ENCODE measurements around the gene SPTBN1. TPM values are rescaled to one million over a fixed set of nuclear protein-coding genes. Genes with fewer than 3 reads are reported as not detected.

Gene SPTBN1
- total and polyA plus RNA-seq, 2 experiments from 2014 or later, result 58.1 to 204 TPM

GRCh38 chr2:54579061-54579681 is 123.0 kb downstream of the SPTBN1 start:
- TF ChIP-seq ZNF331 (CRISPR knock-in tag; IDR thresholded peaks at IDR 0.05; ENCODE audit: low read depth) (no peak), ETS1 (IDR thresholded peaks at IDR 0.05) (no peak), EZH2phosphoT487 (IDR thresholded peaks at IDR 0.05; ENCODE audit: unreplicated experiment) (no peak), JUNB (IDR thresholded peaks at IDR 0.05; ENCODE audit: unreplicated experiment) (no peak), REST (IDR thresholded peaks at IDR 0.05; ENCODE audit: unreplicated experiment) (no peak), POLR2AphosphoS5 (IDR thresholded peaks at IDR 0.05; ENCODE audit: low read depth) (no peak), CTCF (conservative IDR thresholded peaks at IDR 0.05; ENCODE audit: low read depth in 2 of 2) (no peak), ZNF114 (CRISPR knock-in tag; IDR thresholded peaks at IDR 0.05) (no peak), STAT1 (IDR thresholded peaks at IDR 0.05; ENCODE audit: unreplicated experiment) (no peak), ZNF462 (CRISPR knock-in tag; IDR thresholded peaks at IDR 0.05) (no peak), EZH2 (IDR thresholded peaks at IDR 0.05; ENCODE audit: low read depth, unreplicated experiment) (no peak), CREB1 (CRISPR knock-in tag; IDR thresholded peaks at IDR 0.05; ENCODE audit: low read depth) (no peak), NANOG (IDR thresholded peaks at IDR 0.05; ENCODE audit: borderline replicate concordance) (no peak)
- no peak overlapping the region for H3K27ac Mint-ChIP-seq
- no peak overlapping the region for H3K4me3 Mint-ChIP-seq
- Histone ChIP-seq H3F3A (replicated peaks; ENCODE audit: low read depth) (no peaks in the 10 kb centered on the region), H3K27ac (ENCODE audit: low read depth) (no peak overlapping the region), H3K27me3 (ENCODE audit: insufficient read depth) (no peaks in the 10 kb centered on the region), H3K4me2 (0 out of 2 replicates have a peak overlapping the region, but pooled peaks have one; percentile 25), H3K79me2 (replicated peaks; ENCODE audit: insufficient read depth) (peaks cover 100% of the 10 kb centered on the region), H4K20me1 (replicated peaks; ENCODE audit: insufficient read depth) (peaks cover 94% of the 10 kb centered on the region), H3K9me2 (ENCODE audit: insufficient read depth) (no peaks in the 10 kb centered on the region), H3K4me1 (ENCODE audit: insufficient read depth) (peaks cover 91% of the 10 kb centered on the region), H3K4me3 (no peak overlapping the region), H2AFZ (no peak overlapping the region), H3K36me3 (ENCODE audit: insufficient read depth) (no peaks in the 10 kb centered on the region)
- ATAC-seq (no peak), DNase-seq (ENCODE audit: low spot score) (no peak)
- peaks cover 2% of the 10 kb centered on the region for H3K27me3 Mint-ChIP-seq (ENCODE audit: insufficient read depth, low read depth, poor library complexity)
- H3K9me3 Mint-ChIP-seq, result no peaks in the 10 kb centered on the region
- H3K36me3 Mint-ChIP-seq (ENCODE audit: low read depth), result peaks cover 2% of the 10 kb centered on the region; the same call in 1 of the 3 replicates
- H3K4me1 Mint-ChIP-seq, result peaks cover 81% of the 10 kb centered on the region

All from GM23338 (cell line).